HEK293T (cell line): Measurements from ENCODE around the gene PPT2.

Experiments
- ARNT ChIP-seq: fragments of 450-650 bp; IDR thresholded peaks from 2 replicates; pipeline ENCODE4 v1.6.1; 2017; ENCODE audit warnings: mild to moderate bottlenecking
- BHLHE40 ChIP-seq: fragments of 450-650 bp; IDR thresholded peaks from 2 replicates; pipeline ENCODE4 v1.6.1; 2016; ENCODE audit warnings: mild to moderate bottlenecking, moderate library complexity, borderline replicate concordance
- CTBP1 ChIP-seq: fragments of 450-650 bp; IDR thresholded peaks from 2 replicates; pipeline ENCODE4 v1.6.1; 2016; ENCODE audit warnings: borderline replicate concordance
- ELF4 ChIP-seq: fragments of 450-650 bp; IDR thresholded peaks from 2 replicates; pipeline ENCODE4 v1.6.1; 2017; ENCODE audit warnings: antibody characterized with exemption
- FOXA1 ChIP-seq: fragments of 450-650 bp; IDR thresholded peaks from 2 replicates; pipeline ENCODE4 v1.6.1; 2016; ENCODE audit warnings: mild to moderate bottlenecking
- LEF1 ChIP-seq: fragments of 450-650 bp; IDR thresholded peaks from 2 replicates; pipeline ENCODE4 v1.6.1; 2017; ENCODE audit warnings: mild to moderate bottlenecking, borderline replicate concordance
- NFRKB ChIP-seq: fragments of 450-650 bp; IDR thresholded peaks from 2 replicates; pipeline ENCODE4 v1.6.1; 2016; ENCODE audit warnings: mild to moderate bottlenecking, moderate library complexity
- SP1 ChIP-seq: fragments of 450-650 bp; IDR thresholded peaks from 2 replicates; pipeline ENCODE4 v1.6.1; 2017
- SUZ12 ChIP-seq: fragments of 450-650 bp; IDR thresholded peaks from 2 replicates; pipeline ENCODE4 v1.6.1; 2016; ENCODE audit warnings: mild to moderate bottlenecking
- TARDBP ChIP-seq: fragments of 450-650 bp; IDR thresholded peaks from 2 replicates; pipeline ENCODE4 v1.6.1; 2016
- ZNF384 ChIP-seq: fragments of 450-650 bp; IDR thresholded peaks from 2 replicates; pipeline ENCODE4 v1.6.1; 2016

DNA sequence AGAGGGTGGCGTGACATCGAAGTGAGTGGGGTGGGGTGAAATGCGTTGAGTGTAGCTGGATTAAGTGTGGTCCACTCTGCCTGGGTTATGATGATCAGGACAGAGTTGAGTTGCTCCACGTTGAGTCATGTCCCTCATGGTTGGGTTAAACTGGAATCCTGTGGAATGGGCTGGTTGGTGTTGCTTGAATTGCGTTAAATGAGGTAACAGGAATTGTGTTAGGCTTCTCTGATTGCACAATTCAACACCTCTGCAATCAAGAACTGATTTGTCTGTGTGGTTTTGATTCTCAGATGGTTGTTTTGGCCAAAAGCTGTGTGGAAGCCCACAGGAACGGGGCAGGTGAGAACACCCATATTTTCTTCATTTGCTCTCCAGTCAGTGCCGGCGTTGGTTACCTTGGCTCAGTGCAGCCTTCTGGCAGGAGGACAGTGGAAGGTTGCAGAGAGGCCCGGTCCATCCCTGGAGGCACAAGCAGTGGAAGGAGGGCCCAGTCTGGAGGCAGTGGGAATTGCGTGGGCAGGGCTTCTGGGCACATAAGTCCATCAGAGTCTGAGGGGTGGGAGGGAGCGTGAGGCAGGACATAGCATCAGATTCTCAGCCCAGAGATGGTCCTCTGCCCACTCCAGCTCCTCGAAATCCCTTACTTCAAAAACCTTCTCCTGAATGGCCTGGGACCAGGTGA lies 58.3 kb downstream of the PPT2 start:
- TF ChIP-seq BHLHE40 = no peak
- TF ChIP-seq ZNF384 = no peak
- TF ChIP-seq ARNT = no peak
- no peak for TF ChIP-seq SUZ12
- no peak for TF ChIP-seq CTBP1
- no peak for TF ChIP-seq LEF1
- no peak for TF ChIP-seq NFRKB
- TF ChIP-seq TARDBP = no peak
- no peak for TF ChIP-seq SP1
- no peak for TF ChIP-seq FOXA1
- no peak for TF ChIP-seq ELF4
